CD4-positive, alpha-beta T cell treated with Interleukin-4 for 4 hours (primary cell): Measurements from ENCODE around the gene LAMTOR4.
A peak's percentile ranks its signal among the peaks of the same experiment; 100 is the strongest.
"Not testable (repeated sequence)": the region's sequence is repeated elsewhere in the genome, so short reads cannot be mapped to it uniquely, and the experiment has no call there.

Source experiments
- DNase-seq: peaks from one replicate; pipeline ENCODE4 v3.0.0-alpha.2; 2020

LAMTOR4 gene

DNA sequence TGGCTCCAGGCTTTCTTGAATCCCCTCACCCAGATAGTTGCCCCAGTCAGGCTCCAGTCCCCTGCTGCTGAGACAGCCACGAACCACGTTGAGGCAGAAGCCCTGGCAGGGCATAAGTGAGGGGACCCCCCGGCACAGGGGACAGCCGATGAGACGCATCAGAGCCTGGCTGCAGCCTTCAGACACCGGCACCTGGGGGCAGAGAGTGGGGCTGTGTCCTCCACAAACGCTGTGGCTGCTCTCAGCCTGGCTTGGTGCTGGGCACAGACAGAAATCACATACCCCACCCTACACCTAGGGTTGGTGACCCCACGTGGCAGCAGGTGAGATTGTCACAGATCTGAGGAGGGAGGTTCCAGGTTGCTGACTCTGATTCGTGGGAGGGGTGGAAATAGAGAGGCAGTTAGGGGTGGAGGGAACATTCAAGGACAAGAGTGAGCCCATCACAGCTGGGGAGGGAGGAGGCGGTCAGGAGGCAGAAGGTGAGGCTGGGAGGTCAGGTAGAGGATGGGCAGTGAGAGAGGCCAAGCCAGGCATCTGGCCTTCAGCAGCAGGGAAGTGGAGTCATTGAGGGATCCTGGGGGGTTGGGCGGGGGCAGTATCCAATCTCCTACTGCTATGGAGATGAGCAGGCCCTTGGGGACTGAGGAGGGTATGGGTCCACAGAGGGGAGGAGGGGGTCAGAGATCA is 25.2 kb downstream of the LAMTOR4 start:
- DNase-seq, result no peak

DNA sequence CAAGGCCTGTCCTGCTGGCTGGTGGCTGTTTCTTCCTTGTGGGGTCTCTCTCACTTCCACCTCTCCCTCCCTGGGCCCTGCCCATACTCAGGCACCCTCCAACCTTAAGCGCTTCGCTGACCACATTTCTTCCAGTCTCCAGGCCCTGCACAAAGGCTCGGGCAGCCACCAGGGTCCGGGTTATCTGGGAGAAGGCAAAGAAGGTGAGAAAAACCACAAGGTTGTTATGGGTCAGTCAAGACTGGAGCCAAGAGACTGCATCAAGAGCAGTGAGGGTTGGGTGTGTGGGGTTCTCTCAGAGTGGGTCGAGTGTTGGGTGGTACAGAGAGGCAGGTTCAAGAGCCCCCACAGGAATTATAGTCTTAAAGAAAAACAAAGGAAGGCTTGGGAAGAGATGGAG is 25.9 kb downstream of the LAMTOR4 start:
- no peak for DNase-seq

DNA sequence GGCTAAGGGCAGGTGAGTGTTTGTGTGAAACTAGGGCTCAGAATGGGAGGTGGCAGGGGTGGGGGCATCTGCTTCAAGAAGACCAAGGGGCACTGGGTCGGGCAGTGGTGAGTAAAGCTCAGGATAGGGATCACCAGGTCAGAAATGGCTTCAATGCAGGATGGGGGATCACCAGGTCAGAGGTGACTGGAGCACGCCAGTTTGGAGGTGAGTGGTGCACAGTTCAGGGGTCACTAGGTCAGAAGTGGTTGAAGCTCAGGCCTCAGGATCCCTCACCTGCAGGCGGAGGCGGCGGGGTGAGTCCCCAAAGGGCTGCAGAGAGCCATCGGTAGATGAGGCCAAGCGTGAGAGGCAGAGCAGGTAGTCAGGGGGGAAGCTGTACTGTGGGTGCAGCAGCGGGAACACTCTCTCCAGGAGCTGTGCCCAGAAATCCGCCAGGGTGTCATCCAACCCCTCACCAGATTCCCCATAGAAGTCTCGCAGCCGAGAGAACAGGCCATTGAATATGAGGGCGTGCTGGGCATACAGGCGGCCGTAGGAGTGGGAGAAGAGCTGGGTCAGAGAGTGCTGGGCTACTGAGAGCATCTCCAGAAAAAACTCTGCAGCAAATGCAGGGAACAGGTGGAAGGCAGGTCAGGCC is 26.7 kb downstream of the LAMTOR4 start:
- no peak for DNase-seq

DNA sequence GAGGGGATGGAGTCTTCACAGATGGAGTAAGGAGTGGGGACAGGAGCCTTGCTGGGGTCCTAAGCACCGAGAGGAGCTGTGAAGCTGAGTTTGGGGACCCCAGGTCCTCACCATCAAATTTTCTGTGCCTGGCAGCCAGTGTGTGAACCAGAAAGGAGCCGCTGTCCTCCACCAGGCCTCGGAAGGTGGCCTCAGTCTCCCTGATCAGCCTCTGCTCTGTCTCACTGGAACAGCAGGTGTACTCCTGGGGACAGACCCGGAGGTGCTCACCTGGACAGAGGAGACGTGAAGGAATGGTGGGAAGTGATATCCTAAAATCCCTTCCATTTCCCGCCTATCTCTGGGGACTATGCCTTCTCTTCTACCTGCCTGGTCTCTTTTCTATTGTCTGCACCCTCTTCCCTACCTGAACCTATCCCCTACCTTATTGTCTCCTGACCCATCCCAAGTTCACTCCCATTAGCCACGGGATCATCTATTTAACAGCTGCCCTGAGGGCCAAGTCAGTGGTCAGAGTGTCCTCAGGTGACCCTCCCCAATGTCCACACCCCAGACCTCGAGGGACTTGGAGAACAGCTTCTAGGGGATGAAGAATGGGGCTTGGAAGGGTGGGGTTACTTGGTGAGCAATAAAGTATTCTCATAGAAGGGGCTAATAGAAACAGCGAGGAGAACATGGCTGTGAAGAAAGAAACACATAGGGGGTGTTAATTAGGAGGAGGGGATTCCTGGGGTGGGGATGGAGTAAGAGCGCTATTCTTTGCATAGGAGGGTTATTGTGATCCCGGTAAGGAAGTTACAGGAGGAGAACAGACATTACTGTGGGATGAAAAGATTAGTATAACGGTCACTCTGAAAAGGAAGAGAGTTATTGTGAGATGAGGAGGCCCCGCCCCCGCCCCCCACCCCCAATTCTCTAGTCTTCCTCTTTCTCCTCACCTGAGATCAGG is 27.7 kb downstream of the LAMTOR4 start:
- DNase-seq, result no peak

DNA sequence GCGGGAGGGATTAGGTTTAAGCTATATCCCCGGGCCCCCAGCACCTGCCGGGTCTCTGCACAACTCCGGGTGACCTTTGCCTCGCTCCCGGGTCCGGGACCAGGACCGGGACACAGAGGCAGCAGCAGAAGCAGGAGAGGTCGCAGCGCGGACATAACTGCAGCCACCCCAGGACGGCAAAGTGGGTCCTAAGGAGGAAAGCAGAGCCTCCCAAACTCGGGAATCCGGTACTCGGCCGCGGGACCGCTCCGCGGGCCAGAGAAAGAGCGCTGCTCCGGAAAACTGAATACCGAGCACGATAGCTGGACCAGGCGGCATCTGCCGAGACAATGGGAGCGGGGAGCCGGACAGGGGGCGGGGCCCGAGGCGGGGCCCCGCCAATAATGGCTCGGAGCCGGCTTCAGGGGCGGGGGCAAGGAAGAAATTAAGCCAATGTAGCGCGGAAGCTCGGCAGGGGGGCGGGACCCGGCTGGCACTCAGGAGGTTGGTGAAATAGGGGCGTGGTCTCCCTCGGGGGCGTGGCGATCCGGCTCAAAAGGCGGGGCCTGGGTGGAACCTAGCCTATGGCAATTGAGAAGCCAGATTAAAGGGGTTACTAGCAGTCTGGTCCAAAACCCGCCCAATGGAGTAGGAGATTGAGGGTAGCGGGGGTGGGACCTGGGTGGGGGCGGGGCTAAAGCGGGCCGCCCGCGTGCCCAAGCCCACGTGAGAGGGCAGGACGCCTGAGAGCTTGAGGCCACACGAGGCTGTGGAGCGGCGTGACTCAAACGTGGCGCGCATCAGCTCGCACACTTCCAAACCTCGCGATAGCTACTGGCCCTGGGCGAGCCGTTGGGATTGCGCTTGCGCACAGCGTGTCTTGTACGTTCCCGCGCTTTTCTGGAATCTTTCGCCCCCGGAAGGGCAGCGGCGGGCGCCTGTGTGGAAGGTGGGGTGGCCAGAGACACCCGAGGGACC is 28.6 kb downstream of the LAMTOR4 start, which contains the start of the genes GPC2 and STAG3:
TSS of gene GPC2 (minus strand) at position 337 of the 957 bp plus-strand sequence. CDS start at position 155, 182 bp downstream.
TSS of gene STAG3 (plus strand) at position 874 of the 957 bp plus-strand sequence. CDS start 2,639 bp downstream, outside the sequence.
- DNase-seq, result peak; percentile 97

DNA sequence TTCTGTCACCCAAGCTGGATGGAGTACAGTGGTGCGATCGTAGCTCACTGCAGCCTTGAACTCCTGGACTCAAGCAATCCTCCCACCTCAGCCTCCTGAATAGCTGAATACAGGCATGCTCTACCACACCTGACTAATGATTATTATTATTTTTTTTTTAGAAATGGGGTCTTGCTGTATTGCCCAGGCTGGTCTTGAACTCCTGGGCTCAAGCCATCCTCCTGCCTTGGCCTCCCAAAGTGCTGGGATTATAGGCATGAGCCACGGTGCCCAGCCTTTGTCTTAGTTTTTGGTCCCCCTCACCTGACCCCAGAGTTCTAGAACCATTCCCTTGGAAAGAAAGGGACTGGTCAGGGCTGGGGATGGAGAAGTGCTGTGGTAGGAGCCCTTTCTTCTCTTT is 31.4 kb downstream of the LAMTOR4 start:
- DNase-seq, result not testable (repeated sequence)

DNA sequence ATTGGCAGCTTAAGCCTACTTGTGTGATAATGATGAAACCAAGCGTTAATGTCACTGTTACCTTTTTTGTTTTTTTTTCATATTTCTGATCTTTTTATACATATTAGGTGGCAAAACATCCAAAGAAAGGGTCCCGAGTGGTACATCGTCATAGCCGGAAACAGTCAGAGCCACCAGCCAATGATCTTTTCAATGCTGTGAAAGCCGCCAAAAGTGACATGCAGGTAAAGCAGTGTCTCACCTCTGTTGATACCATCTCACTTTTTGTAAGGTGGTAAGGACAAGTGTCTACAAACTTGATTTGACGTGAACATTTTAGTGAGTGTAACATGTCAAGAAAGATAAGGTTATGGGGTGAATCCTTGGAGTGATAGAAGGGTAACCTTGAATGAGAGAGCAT is 33.9 kb downstream of the LAMTOR4 start:
- peak; percentile 27 for DNase-seq

DNA sequence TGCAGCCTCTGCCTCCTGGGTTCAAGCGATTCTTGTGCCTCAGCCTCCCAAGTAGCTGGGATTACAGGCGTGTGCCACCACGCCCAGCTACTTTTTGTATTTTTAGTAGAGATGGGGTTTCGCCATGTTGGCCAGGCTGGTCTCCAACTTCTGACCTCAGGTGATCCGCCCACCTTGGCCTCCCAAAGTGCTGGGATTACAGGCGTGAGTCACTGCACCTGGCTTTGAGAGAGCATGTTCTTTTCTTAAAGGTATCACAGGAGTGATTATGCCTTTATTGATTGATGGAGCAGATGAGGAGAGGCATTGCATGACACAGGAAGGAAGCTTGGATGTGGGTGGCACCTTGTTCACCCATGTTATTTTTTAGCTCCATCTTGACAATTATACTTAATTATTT is 34.4 kb downstream of the LAMTOR4 start:
- not testable (repeated sequence) for DNase-seq

DNA sequence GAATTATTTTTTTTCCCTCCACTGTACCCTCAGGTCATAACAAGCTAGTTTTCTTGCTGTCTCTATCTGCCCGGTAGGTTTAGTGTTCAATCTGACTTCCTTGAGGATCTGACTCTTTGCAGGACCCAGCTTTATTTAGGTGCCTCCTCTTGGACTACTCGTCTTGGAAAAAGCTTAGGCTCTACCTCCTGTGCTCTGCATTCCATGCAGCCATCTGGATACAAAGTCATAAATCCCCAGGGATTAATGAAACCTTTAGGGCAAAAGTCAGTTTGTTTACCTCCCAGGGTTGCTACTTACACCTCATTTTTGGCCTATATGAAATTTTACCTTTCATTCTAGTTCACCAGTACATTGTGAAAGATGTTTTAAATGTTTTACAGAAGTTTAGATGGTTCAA is 37.0 kb downstream of the LAMTOR4 start:
- no peak for DNase-seq

DNA sequence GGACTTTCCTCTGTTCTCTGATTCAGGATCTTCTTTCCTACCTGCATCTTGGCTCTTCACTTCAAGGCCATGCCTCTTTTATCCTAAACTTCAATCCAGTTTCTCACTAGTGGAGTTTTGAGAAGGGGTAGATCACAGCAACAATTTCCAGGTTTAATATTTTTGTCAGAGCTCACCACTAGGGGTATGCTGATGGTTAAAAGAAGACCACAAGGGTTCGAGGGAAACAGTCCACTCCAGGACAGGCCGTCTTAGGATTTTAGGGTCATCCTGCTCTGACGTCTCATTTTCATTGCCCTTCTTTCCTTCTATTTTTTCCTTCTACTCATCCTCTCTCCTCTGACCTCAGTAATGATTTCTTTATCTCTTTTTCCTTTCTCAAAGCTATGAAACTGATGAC is 40.3 kb downstream of the LAMTOR4 start:
- DNase-seq, result no peak

DNA sequence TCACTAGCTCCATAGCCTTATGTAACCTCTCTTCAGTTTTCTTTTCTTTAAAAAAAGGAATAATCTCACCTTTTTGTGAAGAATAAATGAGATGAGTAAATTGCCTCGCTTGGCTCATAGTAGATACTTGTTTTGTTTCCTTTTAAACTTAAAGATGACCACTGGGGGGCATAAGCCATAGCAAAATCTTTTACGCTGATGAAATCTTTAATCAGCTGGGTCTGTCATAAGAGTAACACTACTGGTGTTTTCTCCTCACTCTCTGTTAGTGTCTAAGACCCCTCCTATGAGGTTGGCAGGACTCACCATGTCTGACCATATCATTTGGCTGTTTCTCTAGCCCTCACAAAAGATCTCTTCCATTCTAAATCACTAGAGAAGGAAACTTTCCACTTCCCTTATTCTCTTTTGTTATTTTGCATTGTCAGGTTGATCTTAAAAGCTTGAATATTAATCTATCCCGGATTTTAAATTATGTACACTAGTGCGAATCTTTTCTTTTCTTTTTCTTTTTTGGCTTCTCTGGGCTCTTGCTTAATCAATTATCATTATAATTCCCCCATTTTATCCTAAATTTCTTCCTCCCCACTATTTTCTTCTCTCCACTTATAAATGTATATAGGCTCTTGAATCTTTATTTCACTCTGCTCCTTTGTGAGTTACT is 41.5 kb downstream of the LAMTOR4 start:
- peak; percentile 68 for DNase-seq

DNA sequence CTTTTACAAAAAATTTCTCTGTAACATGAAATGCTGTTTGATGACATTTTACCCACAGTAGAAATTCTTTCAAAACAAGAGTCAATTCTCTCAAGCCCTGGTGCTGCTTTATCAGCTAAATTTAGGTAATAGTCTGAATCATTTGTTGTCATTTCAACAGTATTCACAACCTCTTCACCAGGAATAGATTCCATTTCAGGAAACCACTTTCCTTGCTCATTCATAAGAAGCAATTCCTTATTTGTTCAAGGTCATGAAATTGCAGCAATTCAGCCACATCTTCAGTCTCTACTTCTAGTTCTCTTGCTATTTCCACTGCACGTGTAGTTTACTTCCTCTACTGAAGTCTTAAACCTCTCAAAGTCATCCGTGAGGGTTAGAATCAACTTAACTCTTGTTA is 43.1 kb downstream of the LAMTOR4 start:
- no peak for DNase-seq

DNA sequence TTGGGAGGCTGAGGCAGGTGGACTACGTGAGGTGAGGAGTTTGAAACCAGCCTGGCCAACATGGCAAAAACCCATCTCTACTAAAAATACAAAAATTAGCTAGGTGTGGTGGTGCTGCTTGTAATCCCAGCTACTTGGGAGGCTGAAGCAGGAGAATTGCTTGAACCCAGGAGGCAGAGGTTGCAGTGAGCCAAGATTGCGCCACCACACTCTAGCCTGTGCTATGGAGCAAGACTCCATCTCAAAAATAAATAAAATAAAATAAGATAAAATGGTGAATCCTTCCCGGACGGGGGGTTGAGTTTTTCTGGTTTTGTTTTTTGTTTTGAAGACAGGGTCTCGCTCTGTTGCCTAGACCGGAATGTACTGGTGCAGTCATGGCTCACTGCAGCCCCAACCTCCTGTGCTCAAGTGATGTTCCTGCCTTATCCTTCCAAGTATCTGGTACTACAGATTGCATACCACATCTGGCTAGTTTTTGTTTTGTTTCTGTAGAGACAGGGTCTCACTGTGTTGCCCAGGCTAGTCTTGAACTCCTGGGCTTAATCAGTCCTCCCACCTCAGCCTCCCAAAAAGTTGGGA is 43.7 kb downstream of the LAMTOR4 start:
- not testable (repeated sequence) for DNase-seq

DNA sequence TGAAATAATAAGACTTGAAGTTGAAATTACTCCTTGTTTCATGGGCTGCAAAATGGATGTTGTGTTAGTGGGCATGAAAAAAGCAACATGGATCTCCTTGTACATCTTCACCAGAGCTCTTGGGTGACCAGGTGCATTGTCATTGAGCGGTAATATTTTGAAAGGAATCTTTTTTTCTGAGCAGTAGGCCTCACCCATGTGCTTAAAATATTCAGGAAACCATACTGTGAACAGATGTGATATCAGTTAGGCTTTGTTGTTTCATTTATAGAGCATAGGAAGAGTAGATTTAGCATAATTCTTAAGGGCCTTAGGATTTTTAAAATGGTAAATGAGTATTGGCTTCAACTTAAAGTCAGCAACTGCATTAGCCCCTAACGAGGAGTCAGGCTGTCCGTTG is 44.3 kb downstream of the LAMTOR4 start:
- no peak for DNase-seq

DNA sequence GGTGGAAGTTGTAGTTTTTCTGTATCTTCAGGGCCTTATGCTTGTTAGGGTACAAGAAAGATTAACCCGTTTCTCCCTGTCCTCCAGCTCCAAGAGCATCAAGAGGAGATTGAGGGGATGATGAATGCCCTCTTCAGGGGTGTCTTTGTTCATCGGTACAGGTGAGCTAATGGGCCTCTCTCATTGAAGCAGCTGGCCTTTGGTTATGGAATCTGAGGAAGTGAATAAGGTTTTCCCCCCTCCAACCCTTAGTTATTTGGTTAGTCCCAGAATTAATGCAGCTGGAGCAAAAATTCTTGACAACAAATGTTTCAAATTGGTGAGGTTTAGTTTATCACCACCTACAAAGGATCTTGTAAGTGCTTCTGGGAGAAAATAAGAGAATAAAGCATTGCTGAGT is 46.5 kb downstream of the LAMTOR4 start:
- no peak for DNase-seq

DNA sequence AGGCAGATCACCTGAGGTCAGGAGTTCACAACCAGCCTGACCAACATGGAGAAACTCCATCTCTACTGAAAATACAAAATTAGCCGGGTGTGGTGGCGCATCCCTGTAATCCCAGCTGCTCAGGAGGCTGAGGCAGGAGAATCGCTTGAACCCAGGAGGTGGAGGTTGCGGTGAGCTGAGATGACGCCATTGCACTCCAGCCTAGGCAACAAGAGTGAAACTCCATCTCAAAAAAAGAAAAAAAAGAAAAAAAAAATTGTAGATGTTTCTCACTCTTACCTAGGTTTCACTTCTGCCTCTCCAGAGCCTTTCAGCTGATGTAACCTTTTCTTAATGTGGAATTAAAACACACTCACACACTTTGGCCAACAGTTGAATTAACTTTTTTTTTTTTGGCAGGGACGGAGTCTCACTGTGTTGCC is 47.2 kb downstream of the LAMTOR4 start:
- not testable (repeated sequence) for DNase-seq

DNA sequence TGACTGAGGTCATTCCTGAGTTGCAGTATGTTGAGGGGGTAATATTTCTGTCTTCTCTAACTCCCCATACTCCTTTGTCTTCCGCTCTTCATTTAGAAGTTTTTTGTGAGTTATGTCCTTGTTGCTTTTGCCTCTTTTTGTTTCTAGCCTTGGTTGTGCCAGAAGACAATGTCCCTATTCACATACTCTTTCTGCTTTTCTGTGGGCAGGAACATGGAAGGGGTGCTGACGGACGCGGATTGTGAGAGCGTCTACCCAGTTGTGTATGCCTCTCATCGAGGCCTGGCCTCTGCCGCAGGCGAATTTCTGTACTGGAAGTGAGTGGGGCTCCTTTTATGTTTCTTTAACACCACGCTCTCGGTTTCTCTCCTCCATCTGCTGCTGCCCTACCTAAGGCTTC is 49.5 kb downstream of the LAMTOR4 start:
- DNase-seq, result no peak

DNA sequence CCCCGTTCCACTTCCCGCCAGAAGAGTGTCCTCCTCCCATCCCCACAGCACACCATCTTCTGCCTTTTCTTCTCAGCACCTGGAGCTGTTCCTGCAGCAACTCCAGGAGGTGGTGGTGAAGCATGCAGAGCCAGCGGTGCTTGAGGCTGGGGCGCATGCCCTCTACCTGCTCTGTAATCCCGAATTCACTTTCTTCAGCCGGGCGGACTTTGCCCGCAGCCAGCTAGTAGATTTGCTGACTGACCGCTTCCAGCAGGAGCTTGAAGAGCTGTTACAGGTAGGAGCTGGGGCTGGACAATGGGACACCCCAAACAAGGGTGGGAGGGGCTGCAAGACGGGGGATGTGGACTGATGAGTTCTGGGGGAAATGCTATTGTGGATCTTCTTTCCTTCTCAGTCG is 52.0 kb downstream of the LAMTOR4 start:
- no peak for DNase-seq
